CD4-positive, CD25-positive, alpha-beta regulatory T cell (primary cell): Measurements from ENCODE around the gene DOCK3. TPM values are rescaled to one million over a fixed set of nuclear protein-coding genes. Genes with fewer than 3 reads are reported as not detected.

Source experiments
- ATAC-seq, 2 donors: fragments of 150-1000 bp; cut with Tn5 transposase; one replicate each; pipeline ENCODE4 v1.10.0; 2021; ENCODE audit warnings: low read depth in 2 of 2, moderate number of reproducible peaks in 2 of 2, moderate library complexity in 1 of 2
- DNase-seq, 3 donors: peaks; one replicate each; pipeline versions ENCODE4 v3.0.0 to v3.0.0-alpha.2; 2012 to 2022; ENCODE audit warnings: mixed read lengths in 1 of 3
- H3K27ac ChIP-seq: one replicate; pipeline ENCODE4 v1.7.0; 2013; ENCODE audit warnings: mild to moderate bottlenecking, low read length; ENCODE audit not compliant: insufficient read depth, poor library complexity, severe bottlenecking
- H3K27me3 ChIP-seq: one replicate; pipeline ENCODE4 v1.7.0; 2013; ENCODE audit warnings: low read length; ENCODE audit not compliant: control insufficient read depth, insufficient read depth
- H3K36me3 ChIP-seq: one replicate; pipeline ENCODE4 v1.7.0; 2013; ENCODE audit warnings: mild to moderate bottlenecking, low read length, moderate library complexity; ENCODE audit not compliant: control insufficient read depth, insufficient read depth
- H3K4me1 ChIP-seq: 2 replicates; pipeline ENCODE4 v1.7.0; 2013; ENCODE audit warnings: mild to moderate bottlenecking, low read length; ENCODE audit not compliant: insufficient read depth, control insufficient read depth, poor library complexity, severe bottlenecking
- H3K4me3 ChIP-seq: one replicate; pipeline ENCODE4 v1.7.0; 2013; ENCODE audit warnings: low read depth, mild to moderate bottlenecking, low read length, moderate library complexity
- H3K9me3 ChIP-seq, 2 experiments: 1 replicate in 1 of 2; 2 replicates in 1 of 2; pipeline ENCODE4 v1.7.0; 2013; ENCODE audit warnings: low read length in 2 of 2, mild to moderate bottlenecking in 1 of 2, moderate library complexity in 1 of 2; ENCODE audit not compliant: control insufficient read depth in 2 of 2
- H3K27ac Mint-ChIP-seq, 3 donors: one replicate each; pipeline ENCODE4 v1.8.0; 2020 to 2022; ENCODE audit warnings: mild to moderate bottlenecking in 3 of 3, mixed read lengths in 3 of 3, moderate library complexity in 2 of 3
- H3K27me3 Mint-ChIP-seq: one replicate; pipeline ENCODE4 v1.8.0; 2022; ENCODE audit warnings: mild to moderate bottlenecking, mixed read lengths
- H3K36me3 Mint-ChIP-seq: one replicate; pipeline ENCODE4 v1.8.0; 2020; ENCODE audit warnings: mixed read lengths
- H3K4me1 Mint-ChIP-seq, 4 donors: one replicate each; pipeline ENCODE4 v1.8.0; 2020 to 2022; ENCODE audit warnings: mixed read lengths in 4 of 4, mild to moderate bottlenecking in 1 of 4
- H3K4me3 Mint-ChIP-seq, 4 donors: one replicate each; pipeline ENCODE4 v1.8.0; 2020 to 2022; ENCODE audit warnings: mild to moderate bottlenecking in 4 of 4, mixed read lengths in 4 of 4, moderate library complexity in 3 of 4
- H3K9me3 Mint-ChIP-seq, 7 donors: one replicate each; pipeline ENCODE4 v1.8.0; 2020 to 2022; ENCODE audit warnings: mixed read lengths in 7 of 7, mild to moderate bottlenecking in 3 of 7, moderate library complexity in 2 of 7
- polyA plus RNA-seq, 4 donors: library from polyadenylated mRNA; unstranded; fragments of 300-500 nt; fragmentation: Illumina TruSeq; gene quantifications; one replicate each; pipeline ENCODE4 v1.2.3, GENCODE V29; 2021
- total RNA-seq: library from RNA; stranded (reverse); gene quantifications from one replicate; pipeline ENCODE4 v1.2.3, GENCODE V29; 2022

DOCK3 gene
- total and polyA plus RNA-seq, 5 donors from 2014 or later: 0.03 to 0.35 (median 0.08) TPM

- Histone ChIP-seq H3K27ac (no peak overlapping the region), H3K27me3 (no peaks in the 10 kb centered on the region), H3K9me3 (no peaks in the 10 kb centered on the region), H3K4me3 (no peak overlapping the region), H3K36me3 (peaks cover 22% of the 10 kb centered on the region), H3K4me1 (peaks cover 66% of the 10 kb centered on the region)
- Mint-ChIP-seq H3K4me1 (peaks cover 16 to 75% (median 37%) of the 10 kb centered on the region in 4 donors), H3K4me3 (peak overlapping the region in 2 of 4 donors; percentile 43 to 99), H3K9me3 (no peaks in the 10 kb centered on the region), H3K27ac (no peak overlapping the region), H3K27me3 (peaks cover 4% of the 10 kb centered on the region), H3K36me3 (peaks cover 6% of the 10 kb centered on the region)
- DNase-seq (no peak), ATAC-seq (no peak)
Measured at GRCh38 chr3:51388286-51389029, 713.7 kb downstream of the DOCK3 start.

- H3K27me3 ChIP-seq: no peaks in the 10 kb centered on the region
- Mint-ChIP-seq H3K27ac (peak overlapping the region in 2 of 3 donors; percentile 54 to 83), H3K36me3 (peaks cover 14% of the 10 kb centered on the region), H3K4me3 (peak overlapping the region in 3 of 4 donors; percentile 50 to 92 (median 81)), H3K9me3 (peaks cover 0 to 3% (median 0%) of the 10 kb centered on the region in 7 donors), H3K4me1 (peaks cover 12 to 78% (median 37%) of the 10 kb centered on the region in 4 donors), H3K27me3 (peaks cover 4% of the 10 kb centered on the region)
- H3K4me3 ChIP-seq: no peak overlapping the region
- ATAC-seq (no peak), DNase-seq (peak; percentile 51 to 72 (median 53))
- H3K9me3 ChIP-seq: no peaks in the 10 kb centered on the region
- H3K4me1 ChIP-seq: peaks cover 62% of the 10 kb centered on the region
- peak overlapping the region; percentile 82 for H3K27ac ChIP-seq
- H3K36me3 ChIP-seq: peaks cover 33% of the 10 kb centered on the region
Measured at GRCh38 chr3:51389423-51390183, 714.9 kb downstream of the DOCK3 start.

- no peak for DNase-seq
- peak overlapping the region; percentile 48 to 83 (median 54) for H3K27ac Mint-ChIP-seq
- H3K4me3 Mint-ChIP-seq: peak overlapping the region; percentile 75 to 92 (median 85)
- H3K27me3 Mint-ChIP-seq: peaks cover 4% of the 10 kb centered on the region
- peaks cover 20% of the 10 kb centered on the region for H3K36me3 Mint-ChIP-seq
- H3K27ac ChIP-seq: peak overlapping the region; percentile 82
- no peaks in the 10 kb centered on the region for H3K27me3 ChIP-seq
- peak overlapping the region; percentile 43 for H3K4me3 ChIP-seq
- H3K36me3 ChIP-seq: peaks cover 42% of the 10 kb centered on the region
- H3K9me3 Mint-ChIP-seq: peaks cover 0 to 3% (median 0%) of the 10 kb centered on the region in 7 donors
- ATAC-seq: peak in 1 of 2 donors; percentile 0
- peaks cover 66% of the 10 kb centered on the region for H3K4me1 ChIP-seq
- H3K4me1 Mint-ChIP-seq: peaks cover 12 to 80% (median 40%) of the 10 kb centered on the region in 4 donors
- H3K9me3 ChIP-seq: no peaks in the 10 kb centered on the region
Measured at GRCh38 chr3:51390246-51391074, 715.7 kb downstream of the DOCK3 start.

- Mint-ChIP-seq H3K4me1 (peaks cover 5 to 77% (median 36%) of the 10 kb centered on the region in 4 donors), H3K4me3 (peak within 1 kb of the TSS; percentile 86 to 92 (median 88)), H3K27ac (peak within 1 kb of the TSS; percentile 49 to 92 (median 77)), H3K36me3 (peaks cover 22% of the 10 kb centered on the region), H3K27me3 (peaks cover 4% of the 10 kb centered on the region), H3K9me3 (peaks cover 0 to 3% (median 0%) of the 10 kb centered on the region in 7 donors)
- peaks cover 61% of the 10 kb centered on the region for H3K4me1 ChIP-seq
- no peaks in the 10 kb centered on the region for H3K27me3 ChIP-seq
- peak within 1 kb of the TSS; percentile 82 for H3K27ac ChIP-seq
- ATAC-seq (peak; percentile 92 to 95), DNase-seq (peak; percentile 96)
- peaks cover 48% of the 10 kb centered on the region for H3K36me3 ChIP-seq
- H3K4me3 ChIP-seq: peak within 1 kb of the TSS; percentile 43
- no peaks in the 10 kb centered on the region for H3K9me3 ChIP-seq
Measured at GRCh38 chr3:51391075-51391565, 716.4 kb downstream of the DOCK3 start, which contains the start of gene RBM15B. RBM15B (plus strand) TSS chr3:51391285; CDS start chr3:51391400, 115 bp downstream.

GRCh38 chr3:51391566-51392354 lies 717.0 kb downstream of the DOCK3 start:
- Histone ChIP-seq H3K36me3 (peaks cover 55% of the 10 kb centered on the region), H3K27ac (peak overlapping the region; percentile 82), H3K4me3 (no peak overlapping the region), H3K4me1 (peaks cover 56% of the 10 kb centered on the region), H3K9me3 (no peaks in the 10 kb centered on the region), H3K27me3 (no peaks in the 10 kb centered on the region)
- DNase-seq (peak; percentile 39 to 79 (median 60)), ATAC-seq (peak; percentile 26 to 35)
- Mint-ChIP-seq H3K36me3 (peaks cover 28% of the 10 kb centered on the region), H3K27me3 (peaks cover 4% of the 10 kb centered on the region), H3K27ac (peak overlapping the region; percentile 49 to 92 (median 77)), H3K4me3 (peak overlapping the region; percentile 86 to 92 (median 86)), H3K9me3 (peaks cover 0 to 3% (median 0%) of the 10 kb centered on the region in 7 donors), H3K4me1 (peaks cover 0 to 77% (median 36%) of the 10 kb centered on the region in 4 donors)

GRCh38 chr3:51392355-51393133 lies 717.8 kb downstream of the DOCK3 start:
- peaks cover 4% of the 10 kb centered on the region for H3K27me3 Mint-ChIP-seq
- ATAC-seq: no peak
- H3K4me3 Mint-ChIP-seq: peak overlapping the region; percentile 51 to 92 (median 86)
- peaks cover 33% of the 10 kb centered on the region for H3K36me3 Mint-ChIP-seq
- H3K27ac Mint-ChIP-seq: peak overlapping the region in 2 of 3 donors; percentile 77 to 80
- Histone ChIP-seq H3K27ac (peak overlapping the region; percentile 82), H3K36me3 (peaks cover 60% of the 10 kb centered on the region), H3K9me3 (no peaks in the 10 kb centered on the region), H3K4me3 (no peak overlapping the region), H3K4me1 (peaks cover 56% of the 10 kb centered on the region), H3K27me3 (no peaks in the 10 kb centered on the region)
- peaks cover 0 to 81% (median 35%) of the 10 kb centered on the region in 4 donors for H3K4me1 Mint-ChIP-seq
- H3K9me3 Mint-ChIP-seq: peaks cover 0 to 3% (median 0%) of the 10 kb centered on the region in 7 donors
- DNase-seq: no peak
